ENCODE data around the gene CTDSP1. TPM values are rescaled to one million over a fixed set of nuclear protein-coding genes. Genes with fewer than 3 reads are reported as not detected.

The CTDSP1 gene
- total RNA-seq, 1 experiment from 2014 or later, result 52.3 TPM

GRCh38 chr2:218425531-218425930 lies 25.9 kb downstream of the CTDSP1 start:
- peaks cover 0 to 4% (median 0%) of the 10 kb centered on the region in 3 experiments; a peak in 1 of 7 replicates for H3K36me3 Mint-ChIP-seq (ENCODE audit: insufficient read depth in 1 of 3, low read depth in 3 of 3)
- Histone ChIP-seq H3K79me2 (ENCODE audit: insufficient read depth, low read length) (no peaks in the 10 kb centered on the region), H4K5ac (ENCODE audit: insufficient read length, low read depth, low read length) (no peak overlapping the region), H3K14ac (ENCODE audit: insufficient read depth, low read length) (peak overlapping the region; percentile 17; the same call in 1 of the 2 replicates), H4K8ac (replicated peaks; ENCODE audit: insufficient read length, low read depth, low read length) (no peak overlapping the region), H3K4me2 (ENCODE audit: insufficient read depth, insufficient read length, low read length) (no peak overlapping the region), H3T11ph (ENCODE audit: low read length) (no peak overlapping the region), H2BK15ac (ENCODE audit: low read depth, low read length) (no peak overlapping the region), H2BK5ac (ENCODE audit: insufficient read length, low read length) (no peak overlapping the region), H3K79me1 (ENCODE audit: insufficient read depth, low read depth, low read length, poor library complexity, severe bottlenecking) (no peaks in the 10 kb centered on the region), H3K56ac (ENCODE audit: insufficient read length, low read depth, low read length) (no peak overlapping the region), H3K23me2 (ENCODE audit: insufficient read length, low read depth, low read length, poor library complexity, severe bottlenecking) (no peaks in the 10 kb centered on the region), H3K9me3 (ENCODE audit: control insufficient read depth, low read depth, low read length) (no peaks in the 10 kb centered on the region), H4K91ac (ENCODE audit: insufficient read length, low read depth, low read length) (no peak overlapping the region), H2BK20ac (ENCODE audit: low read depth, low read length, poor library complexity, severe bottlenecking) (no peak overlapping the region), H3K4ac (ENCODE audit: low read depth, low read length) (no peak overlapping the region), H2AK5ac (ENCODE audit: insufficient read length, low read length) (no peak overlapping the region), H4K20me1 (ENCODE audit: control insufficient read depth, insufficient read depth, insufficient read length) (no peaks in the 10 kb centered on the region), H3K27me3 (ENCODE audit: insufficient read depth, low read length) (no peaks in the 10 kb centered on the region), H2AFZ (ENCODE audit: low read length) (no peak overlapping the region), H3K4me1 (ENCODE audit: insufficient read depth, low read length) (no peaks in the 10 kb centered on the region), H2BK12ac (ENCODE audit: insufficient read length, low read depth, low read length) (no peak overlapping the region), H3K18ac (ENCODE audit: insufficient read length, low read depth, low read length) (no peak overlapping the region), H3K27ac (ENCODE audit: insufficient read length, low read depth, low read length) (no peak overlapping the region), H2BK120ac (ENCODE audit: low read depth, low read length, poor library complexity, severe bottlenecking) (no peak overlapping the region), H3K9ac (ENCODE audit: extremely low read depth, insufficient read length, low read length) (no peak overlapping the region), H3K23ac (ENCODE audit: insufficient read length, low read depth, low read length) (no peak overlapping the region)
- no peak overlapping the region for H3K4me3 Mint-ChIP-seq
- H3K4me1 Mint-ChIP-seq, result peaks cover 2 to 3% of the 10 kb centered on the region in 2 experiments; a peak in 1 of 4 replicates
- H3K9me3 Mint-ChIP-seq, result no peaks in the 10 kb centered on the region
- H3K27ac Mint-ChIP-seq, result no peak overlapping the region; a peak in 1 of 7 replicates
- no peaks in the 10 kb centered on the region; the same call in none of the 2 replicates for H3K27me3 Mint-ChIP-seq (ENCODE audit: low read depth)
- no CpG with 5 or more reads among the region's 10 CpGs for WGBS (ENCODE audit: extremely low coverage, insufficient read length, low lambda C conversion rate)
- DNase-seq, result no peak
- no peak for TF ChIP-seq CTCF (conservative IDR thresholded peaks at IDR 0.05)

Data from H9 (cell line).